GM12873 (cell line): ENCODE data around the gene SIGLEC14.

Source experiments
- TF ChIP-seq, protein P1 (sequence below): IDR thresholded peaks from 2 replicates; pipeline ENCODE4 v1.5.1; 2012; ENCODE audit warnings: low read depth, mild to moderate bottlenecking, moderate library complexity, low read length, control low read depth; ENCODE audit not compliant: insufficient read depth; ENCODE audit errors: missing control alignments

SIGLEC14 gene

GRCh38 chr19:51691584-51692428 lies 45.2 kb upstream of the SIGLEC14 start:
- TF ChIP-seq, protein P1, sequence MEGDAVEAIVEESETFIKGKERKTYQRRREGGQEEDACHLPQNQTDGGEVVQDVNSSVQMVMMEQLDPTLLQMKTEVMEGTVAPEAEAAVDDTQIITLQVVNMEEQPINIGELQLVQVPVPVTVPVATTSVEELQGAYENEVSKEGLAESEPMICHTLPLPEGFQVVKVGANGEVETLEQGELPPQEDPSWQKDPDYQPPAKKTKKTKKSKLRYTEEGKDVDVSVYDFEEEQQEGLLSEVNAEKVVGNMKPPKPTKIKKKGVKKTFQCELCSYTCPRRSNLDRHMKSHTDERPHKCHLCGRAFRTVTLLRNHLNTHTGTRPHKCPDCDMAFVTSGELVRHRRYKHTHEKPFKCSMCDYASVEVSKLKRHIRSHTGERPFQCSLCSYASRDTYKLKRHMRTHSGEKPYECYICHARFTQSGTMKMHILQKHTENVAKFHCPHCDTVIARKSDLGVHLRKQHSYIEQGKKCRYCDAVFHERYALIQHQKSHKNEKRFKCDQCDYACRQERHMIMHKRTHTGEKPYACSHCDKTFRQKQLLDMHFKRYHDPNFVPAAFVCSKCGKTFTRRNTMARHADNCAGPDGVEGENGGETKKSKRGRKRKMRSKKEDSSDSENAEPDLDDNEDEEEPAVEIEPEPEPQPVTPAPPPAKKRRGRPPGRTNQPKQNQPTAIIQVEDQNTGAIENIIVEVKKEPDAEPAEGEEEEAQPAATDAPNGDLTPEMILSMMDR, result no peak

GRCh38 chr19:51691074-51691583 lies 44.5 kb upstream of the SIGLEC14 start:
- TF ChIP-seq, protein P1, result no peak

DNA sequence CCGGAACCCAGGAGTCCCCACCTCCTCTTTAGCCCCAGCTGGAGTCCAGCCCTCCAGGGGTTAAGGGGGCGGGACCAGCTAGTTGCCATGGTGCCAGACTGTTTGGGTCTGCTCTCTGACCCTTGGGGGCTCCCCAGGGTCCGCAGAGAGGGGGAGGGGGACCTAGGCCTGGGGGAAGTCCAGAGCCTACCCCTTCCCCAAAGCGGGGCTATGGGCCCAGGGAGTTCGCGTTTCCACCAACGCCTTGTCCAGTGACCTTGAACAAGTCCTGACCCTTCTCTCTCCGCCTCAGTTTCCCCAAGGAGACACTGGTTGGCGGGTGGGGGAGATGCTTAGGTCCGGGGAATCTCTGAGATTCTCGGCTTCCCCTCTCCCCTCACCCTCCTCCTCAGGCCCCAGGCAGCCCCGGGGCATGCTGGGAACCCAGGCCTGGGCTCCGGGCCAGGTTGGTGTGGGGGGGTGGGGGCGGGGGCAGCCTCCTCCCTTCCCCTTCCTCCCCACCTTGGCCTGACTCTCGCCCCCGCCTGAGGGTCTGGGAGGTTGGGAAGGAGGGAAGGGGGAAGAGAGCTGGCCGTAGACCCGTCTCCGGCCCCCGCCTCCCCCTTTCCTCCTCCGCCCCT lies 43.9 kb upstream of the SIGLEC14 start:
- TF ChIP-seq, protein P1, result no peak

GRCh38 chr19:51689751-51690453 lies 43.3 kb upstream of the SIGLEC14 start:
- TF ChIP-seq, protein P1, result no peak

DNA sequence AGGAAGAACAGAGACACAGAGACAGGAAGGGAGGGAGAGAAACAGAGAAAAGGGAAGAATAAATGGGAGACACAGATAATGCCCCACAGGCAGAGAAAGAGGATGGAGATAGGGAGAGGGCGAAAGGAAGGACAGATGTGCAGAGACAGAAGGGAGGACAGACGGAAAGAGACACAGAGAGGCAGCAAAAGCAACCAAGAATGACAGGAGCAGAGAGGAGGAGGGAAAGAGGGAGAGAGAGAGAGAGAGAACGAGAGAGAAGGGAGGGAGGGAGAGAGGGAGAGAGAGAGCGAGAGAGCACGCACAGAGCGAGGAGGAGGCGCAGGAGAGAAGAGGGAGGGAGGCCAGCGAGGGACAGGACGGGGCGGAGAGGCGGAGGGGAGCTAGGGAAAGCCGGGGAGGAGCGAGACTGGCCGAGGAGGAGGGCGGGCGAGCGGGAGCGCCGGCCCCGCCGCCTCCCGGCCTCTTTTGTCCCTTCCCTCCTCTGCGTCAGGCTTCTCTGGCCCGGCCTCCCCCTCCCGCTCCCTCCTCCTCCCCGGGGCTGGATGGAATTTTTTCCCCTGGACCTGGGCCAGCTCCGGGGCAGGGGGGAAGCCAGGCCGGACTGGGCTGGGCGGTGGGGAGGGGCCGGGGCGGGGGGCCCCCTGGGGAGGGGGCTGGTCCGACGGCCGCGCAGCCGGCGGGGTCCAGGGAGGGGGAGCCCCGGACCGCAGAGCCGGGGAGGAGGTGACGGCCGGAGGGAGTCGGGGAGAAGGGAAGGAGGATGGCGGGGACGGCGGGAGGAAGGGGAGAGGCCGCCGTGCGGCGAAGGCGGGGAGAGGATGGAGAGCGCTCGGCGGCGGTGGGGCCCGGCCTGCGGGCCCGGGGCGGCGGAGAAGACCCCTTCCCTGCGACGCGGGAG lies 42.3 kb upstream of the SIGLEC14 start:
- TF ChIP-seq, protein P1, result no peak

GRCh38 chr19:51687791-51688670 lies 41.4 kb upstream of the SIGLEC14 start:
- TF ChIP-seq, protein P1, result no peak
